HG02870 (cell line): ENCODE measurements around the gene HOXA6.

Source experiments
- ATAC-seq: cut with Tn5 transposase; IDR thresholded peaks from one replicate; pipeline ENCODE4 v1.9.1; 2021; ENCODE audit warnings: mild to moderate bottlenecking, moderate library complexity; ENCODE audit not compliant: unreplicated experiment

The HOXA6 gene

DNA sequence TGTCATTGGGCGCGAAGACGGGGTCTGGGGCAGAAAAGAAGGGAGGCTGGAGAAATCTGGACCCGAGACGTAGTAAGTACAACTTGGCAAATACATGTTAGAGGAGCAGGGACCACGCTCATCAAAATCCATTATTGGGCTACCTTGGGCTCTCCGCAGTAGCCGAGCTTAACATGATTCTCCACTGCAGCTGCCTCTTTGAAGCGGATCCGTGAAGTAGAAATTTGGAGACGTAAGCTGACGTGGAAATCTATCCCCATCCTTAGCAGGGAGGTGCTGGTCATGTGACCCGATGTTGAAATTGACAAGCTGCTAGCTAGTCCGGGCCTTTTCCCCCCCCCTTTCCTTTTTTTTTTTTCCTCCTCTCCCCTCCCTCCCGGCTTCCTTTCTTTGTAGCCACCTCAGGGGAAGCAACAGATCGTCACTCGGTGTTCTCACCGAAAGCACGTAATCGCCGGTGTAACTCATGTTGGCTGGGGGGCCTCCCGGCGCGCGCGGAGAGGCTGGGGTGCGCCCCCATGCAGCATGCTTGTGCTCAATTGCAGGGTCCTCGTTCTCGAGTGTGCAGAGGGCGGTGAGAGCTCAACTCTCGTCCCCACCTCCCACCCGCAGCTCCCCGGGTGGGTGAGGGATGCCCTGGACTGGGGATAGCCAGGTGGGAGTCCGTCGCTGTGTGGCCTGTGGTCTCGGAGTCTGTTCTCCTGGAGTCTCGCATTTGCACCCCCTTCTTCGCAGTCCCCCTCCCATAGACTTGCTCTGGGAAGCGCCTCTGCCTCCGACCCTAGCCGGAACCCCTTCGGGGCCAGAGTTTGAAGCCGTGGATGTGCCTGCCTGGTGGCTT is 37.7 kb upstream of the HOXA6 start, which contains the start of gene HOXA11:
Gene HOXA11 (minus strand): TSS at position 220 of the 841 bp plus-strand sequence. CDS start 88 bp downstream, at position 132.
- ATAC-seq: no peak

DNA sequence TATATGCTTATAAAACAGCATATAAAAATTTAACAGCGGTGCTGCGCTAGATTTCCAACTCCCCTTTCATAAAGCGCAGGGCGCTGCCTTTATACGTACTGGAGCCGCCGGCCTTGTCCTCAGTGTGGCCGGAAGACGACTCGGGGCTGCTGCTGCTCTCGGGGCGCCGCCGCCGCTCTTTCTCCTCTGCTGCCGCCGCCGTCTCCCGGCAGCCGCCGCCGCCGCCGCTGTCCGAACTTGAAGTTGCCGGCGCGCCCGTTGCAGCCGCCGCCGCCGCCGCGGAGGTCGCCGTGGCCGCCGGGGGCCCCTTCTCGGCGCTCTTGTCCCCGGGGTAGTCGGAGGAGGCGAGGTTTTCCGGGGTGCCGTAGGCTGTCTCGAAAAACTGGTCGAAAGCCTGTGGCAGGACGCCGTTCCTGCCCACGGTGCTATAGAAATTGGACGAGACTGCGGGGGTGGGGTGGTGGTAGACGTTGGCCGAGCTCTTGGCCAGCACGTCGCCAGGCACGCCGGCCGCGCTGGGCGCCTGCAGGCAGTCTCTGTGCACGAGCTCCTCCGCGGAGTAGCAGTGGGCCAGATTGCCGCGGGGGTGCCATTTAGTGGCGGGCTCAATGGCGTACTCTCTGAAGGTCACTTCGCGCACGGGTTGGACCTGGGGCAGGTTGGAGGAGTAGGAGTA is 36.9 kb upstream of the HOXA6 start:
- ATAC-seq: no peak

DNA sequence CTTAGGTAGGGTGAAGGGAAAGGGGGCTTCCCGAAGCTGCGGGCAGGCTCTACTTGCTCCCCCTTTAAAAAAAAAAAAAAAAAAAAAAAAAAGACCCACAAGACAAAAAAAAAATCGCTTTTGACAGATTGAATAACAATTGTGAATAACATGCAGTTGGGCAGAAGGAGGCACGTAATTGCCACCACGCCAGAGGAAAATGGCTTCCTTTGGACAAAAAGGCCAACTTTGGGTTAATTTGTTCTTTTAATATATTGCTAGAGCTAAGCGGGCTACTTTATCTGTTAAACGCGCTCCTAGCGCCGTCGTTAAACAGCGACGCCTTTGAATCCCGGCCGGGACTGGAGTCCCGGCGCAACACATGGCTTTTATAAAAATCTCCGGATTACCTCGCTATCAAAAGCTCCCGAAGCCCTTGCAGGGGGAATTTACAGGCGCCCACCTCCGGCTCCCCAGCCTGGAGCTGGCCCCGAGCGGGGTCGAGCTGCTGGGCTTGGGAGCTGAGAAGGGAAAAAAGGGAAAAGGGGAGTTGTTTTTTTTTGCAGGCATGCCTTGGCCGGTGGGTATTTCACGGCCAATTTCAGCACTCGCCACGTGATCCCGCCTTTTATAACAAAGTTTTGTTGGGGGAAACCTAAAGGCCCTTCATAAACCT is 36.2 kb upstream of the HOXA6 start:
- ATAC-seq: no peak

DNA sequence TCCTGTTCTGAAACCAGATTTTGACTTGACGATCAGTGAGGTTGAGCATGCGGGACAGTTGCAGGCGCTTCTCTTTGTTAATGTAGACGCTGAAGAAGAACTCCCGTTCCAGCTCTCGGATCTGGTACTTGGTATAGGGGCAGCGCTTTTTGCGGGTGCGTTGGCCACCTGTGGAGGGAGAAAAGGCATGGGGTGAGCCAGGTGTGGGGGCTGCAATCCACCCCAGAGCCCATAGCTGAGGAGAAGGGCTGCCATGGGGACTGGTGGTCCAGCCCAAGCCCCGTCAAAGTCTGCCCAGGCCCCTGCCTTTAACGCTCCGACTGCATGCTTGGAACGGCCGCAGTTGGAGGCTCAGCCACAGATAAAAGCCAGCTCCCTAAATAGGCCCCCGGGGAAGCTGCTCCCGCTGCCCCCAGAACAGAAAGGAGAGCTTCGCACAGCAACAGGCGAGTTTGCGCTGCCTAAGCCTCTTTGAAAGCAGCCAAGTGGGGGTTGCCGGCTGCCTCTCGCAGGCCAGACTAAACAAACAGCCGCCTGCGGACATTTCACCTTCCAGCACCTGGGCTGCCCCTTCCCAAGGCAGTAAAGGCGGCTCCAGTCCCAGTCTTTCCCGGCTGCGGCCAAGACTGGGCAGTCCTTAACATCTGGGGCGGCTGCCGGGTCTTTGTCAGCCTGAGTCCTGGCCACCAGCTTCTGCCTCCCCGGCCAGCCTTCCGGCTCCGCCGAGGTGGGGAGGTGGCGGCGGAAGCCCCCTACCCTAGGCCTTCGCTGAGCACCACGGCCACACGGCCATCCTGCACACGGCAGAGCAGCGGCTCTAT is 35.5 kb upstream of the HOXA6 start:
- ATAC-seq: no peak

DNA sequence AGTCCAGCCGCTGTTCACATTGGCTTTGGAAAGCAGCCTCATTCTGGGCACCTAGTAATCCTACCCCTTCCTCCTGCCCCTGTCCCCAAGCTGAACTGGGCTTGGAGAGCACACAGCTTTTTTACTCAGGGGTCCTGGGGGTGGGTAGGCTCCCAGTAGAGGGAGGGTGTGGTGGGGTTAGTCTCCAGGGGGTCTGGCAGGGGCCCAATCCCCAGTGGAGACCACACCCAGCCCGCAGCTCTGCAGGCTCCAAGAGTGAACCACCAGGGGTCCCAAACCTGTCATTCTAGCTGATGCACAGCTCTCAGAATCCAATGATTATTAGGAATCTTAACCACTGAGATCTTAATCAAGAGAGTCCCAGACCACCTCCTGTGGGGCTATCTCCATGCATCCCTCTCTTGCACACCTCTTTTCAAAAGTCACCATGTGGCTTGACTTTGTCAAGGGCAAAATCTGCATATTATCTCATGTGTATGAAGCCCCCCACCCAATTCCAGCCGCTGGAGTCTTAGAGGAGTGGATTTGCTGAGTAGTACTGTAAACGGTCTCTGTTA is 34.8 kb upstream of the HOXA6 start:
- no peak for ATAC-seq

DNA sequence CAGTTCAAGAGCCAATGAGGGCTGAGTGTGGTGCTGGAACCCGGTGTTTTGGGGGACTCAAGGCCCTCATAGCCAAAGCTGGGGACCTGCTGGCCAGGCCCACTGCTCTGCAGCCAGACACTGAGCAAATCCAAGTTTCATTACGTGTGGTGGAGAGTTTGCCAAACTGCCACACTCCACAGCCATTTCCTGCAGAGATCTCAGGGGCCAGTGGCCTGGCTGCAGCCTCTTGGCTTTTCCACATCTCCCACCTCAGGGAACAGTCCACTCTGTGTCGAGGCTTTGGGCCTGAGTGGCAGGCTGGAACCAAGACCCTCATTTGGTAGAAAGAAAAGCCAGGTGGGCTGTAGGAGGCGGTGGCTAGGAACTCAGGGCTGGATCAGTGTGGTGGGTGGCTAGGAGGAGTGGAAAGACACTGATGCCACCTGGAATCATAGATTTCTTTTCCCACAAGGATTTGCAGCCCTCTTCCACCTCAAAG is 34.3 kb upstream of the HOXA6 start:
- ATAC-seq: no peak

DNA sequence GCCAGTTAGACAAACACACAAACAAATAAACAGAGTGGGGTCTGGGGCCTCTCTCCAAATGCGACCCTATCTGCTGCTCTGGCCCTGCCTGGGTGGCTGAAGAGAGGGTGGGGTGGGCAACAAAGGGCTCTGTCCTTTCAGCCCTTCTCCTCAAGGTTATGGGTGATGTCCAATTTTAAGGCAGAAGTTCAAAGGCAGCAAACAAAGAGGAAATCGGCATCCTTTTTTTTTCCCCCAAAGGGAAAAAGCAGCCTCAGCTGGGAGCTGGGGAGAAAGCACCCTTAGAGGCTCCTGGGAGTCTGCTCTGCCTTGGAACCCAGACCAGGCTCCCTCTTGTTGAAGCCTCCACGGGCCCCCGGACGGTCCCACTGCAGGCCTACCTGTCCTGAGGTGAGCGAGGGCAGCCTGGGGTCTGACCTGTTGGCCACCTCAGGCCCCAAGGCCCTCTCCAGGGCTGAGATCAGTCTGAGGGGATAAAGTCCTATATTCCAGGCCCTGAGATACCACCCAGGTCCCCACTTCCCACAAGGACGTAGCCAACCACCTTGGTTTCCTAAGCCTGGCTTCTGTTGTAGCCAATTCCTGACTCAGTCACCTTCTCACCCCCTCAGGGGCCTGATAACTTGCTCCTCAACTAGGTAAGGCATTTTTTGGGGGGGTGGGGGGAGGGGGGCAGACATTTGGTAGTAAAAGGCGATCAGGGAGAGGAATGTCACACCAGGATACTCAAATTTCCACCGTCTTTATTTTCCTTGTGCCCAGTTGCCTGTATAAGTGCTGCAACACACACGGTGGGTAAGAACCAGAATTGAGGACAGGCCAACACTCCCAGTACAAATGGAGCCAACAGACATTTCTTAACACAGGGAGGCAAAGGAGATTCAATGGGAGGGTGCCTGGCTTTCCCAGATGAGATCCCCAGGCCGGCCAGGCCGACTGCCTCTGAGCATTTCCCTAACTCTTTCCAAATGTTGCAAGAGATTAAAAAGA is 33.2 kb upstream of the HOXA6 start:
- no peak for ATAC-seq

DNA sequence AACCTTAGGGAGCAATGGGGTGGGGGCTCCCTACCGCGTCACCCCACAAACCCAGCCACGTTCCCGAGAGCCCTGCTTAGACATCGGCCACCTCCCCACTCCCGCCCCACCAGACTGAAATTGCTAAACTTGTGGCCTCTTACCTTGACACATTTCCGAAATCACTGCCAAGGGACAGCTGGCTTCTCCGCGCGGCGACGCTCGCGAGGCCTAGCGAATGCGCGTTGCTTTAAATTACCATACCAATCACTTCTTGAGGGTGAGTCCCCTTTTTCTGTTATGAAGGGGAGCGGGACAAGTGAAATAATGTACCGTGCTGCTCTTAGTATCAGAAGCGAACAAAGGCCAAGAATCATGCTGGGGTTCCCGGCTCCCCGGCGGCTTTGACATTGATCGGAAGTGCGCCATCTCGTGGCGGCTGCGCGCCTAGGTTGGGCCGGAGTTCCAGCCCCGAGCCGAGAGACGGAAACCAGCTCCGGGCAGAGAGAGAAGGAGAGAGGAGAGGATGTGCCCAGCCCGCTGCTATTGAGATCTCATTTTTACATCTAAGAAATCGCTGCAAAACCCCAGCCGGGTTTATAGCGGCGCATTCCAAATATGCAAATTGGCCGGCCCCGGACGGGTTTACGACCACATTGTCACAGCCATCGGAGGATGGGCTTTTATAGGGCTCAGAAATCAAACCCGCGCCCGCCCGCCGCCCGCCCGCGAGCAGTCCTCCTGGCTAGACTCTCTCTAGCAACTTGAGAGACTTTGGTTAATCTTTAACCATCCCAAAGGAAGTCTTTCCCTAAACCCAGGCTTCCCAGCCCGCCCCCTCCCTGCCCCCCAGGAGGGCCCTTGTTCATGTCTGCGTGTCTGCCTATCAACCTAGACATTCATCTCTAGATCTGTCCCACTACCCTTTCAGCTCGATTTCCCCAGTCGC is 32.2 kb upstream of the HOXA6 start:
- no peak for ATAC-seq

DNA sequence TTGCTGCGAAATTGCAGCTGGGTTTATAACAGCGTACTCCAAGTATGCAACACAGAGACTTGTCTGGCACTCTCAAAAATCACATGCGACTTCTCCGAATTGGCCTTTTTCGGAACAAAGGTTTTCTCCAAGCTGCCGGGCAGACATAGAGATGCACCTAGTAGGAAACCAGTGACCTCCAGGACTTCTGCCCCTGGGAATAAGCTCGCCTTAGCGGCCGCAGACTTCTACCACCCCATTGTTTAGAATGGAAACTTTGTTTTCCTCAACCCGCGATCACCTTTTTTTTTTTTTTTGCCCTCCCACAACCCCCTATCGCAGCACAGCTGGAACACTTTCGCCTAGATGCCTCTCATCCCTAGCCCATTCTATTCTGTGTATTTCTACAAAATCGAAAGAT is 31.5 kb upstream of the HOXA6 start:
- no peak for ATAC-seq

DNA sequence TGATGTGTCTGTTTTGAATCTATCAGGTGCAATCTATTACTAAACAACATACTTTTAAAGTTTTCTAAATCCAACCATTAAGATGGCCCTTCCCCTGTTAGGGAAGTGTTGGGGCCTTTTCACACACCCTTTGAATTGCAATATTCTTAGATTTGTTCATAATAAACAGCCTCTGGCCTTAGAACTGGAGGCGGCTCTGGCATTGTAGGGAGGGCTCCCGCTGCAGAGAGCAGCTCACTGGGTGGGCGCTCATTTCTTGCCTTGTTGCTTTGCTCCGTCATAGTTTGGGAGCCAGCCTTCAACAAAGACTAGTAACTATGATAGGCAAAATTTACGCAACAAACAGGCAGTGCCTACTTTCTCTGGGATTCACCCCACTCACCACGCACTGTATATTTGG is 30.8 kb upstream of the HOXA6 start:
- no peak for ATAC-seq

DNA sequence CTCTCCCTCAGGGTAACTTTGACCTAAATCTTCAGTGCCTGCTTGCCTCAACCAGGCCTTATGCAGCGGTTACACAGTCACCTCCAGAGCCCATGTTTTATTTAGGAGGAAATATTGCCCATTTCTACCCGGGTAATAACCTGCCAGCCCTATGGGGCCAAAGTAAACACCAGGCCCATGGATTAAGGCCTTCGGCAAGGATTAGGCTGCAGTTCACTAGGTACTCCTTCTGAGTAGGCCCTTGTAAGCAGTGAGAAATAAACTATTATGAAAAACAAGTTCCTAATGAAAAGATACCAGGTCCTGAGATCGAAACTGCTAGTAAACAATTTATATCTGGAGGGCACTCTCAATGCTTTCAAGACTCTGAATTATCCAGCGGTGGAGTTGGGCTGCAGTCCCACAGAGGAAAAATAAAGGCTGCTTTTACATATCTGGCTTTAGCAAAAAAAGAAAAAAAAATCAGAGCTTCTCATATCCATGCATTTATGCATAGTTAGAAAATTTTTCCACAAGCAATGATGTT is 30.3 kb upstream of the HOXA6 start:
- ATAC-seq: no peak

DNA sequence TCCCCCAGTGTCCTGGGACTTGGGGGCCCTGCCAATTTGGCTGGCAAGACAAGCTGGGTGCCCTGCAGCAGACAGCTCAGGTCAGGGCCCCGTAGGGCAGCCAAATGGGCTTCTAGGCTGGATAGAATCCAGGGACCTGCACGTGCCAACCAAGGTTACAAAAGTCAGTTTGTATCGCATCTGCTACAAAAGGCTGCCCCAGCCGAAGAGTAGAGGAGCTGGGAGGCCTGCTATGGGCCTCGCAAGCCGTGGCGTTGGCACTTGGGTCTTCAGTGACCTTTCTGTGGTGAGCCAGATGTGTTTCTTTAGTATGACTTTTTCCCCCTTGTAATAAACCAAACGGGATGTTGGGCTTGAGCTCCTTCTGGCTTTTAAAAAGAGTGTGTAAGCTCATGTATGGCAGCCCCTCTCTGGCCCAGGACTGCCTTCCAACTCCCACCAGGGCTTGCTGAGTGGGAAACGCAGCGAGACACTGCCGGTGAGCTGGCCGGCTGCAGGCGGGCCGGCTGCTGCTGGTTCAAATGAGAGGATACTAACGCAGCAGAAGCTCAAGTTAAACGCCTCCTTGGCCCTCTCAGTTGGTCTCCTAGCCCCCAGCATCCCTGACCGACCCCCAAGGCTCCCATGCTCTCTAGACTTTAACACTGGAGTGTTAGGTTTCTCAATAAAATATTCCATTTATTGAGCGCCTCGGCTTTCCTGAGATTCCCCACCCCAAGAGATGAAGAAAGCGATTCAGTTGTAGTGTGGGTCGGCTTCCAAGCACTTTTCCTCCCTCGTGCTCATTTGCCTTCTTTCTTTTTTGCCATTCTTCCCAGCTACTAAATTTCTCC is 29.6 kb upstream of the HOXA6 start:
- ATAC-seq: no peak

DNA sequence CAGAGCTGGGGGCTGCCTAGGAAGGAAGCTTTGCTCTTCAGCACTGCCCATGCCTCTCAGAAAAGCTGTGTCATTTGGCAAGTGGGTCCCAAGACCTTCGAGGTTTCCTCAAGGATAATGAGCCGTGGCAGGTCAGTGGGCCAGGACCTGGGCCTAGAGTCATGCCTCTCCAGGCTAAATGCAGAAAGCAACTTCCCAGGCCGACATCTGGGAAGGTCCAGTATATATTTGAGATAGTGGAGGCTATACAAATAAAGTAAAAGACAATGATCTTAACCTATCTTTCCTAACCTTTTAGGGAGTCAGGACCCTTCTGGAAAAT is 28.9 kb upstream of the HOXA6 start:
- no peak for ATAC-seq

DNA sequence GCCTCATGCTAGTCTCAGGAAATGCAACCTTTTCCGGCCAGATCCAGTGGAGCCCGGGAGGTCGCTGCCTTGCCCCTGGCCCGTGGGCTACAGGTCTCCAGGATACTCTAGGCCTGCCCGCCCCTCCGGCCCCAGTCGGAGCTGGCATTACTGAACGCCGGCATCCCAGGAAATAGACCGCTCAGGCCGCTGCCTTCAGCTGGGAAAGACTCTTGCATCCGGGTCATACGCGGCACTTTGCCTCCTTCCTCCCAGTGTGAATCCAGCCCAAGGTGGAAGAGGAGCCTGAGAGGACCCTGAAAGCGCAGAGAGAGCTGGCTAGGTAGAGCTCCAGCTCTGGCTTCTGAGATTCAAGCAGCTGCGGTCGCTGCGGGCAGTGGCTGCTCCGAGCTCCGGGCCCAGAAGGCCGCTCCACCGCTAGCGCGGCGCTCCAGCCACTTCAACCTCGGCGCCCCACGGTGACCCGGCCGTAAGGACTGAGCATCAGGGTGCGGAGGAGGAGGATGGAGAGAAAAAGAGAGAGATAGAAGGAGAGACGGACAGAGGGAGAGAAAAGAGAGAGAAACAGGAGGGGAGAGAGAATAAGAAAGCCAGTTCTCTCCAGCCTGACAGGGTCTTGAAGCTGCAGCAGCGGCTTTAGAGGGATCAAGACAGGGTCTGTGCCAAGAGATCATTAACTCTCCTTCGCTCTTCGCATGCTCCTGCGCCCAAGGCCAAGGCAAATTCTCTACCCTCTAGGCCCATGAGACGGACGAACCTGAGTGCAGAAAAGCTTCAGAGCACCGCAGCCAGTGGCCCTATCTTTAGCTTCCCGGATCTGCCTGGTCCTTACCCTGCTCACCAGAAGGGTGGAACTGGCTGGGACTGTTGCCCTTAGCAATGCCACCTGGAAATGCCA is 28.3 kb upstream of the HOXA6 start:
- no peak for ATAC-seq

DNA sequence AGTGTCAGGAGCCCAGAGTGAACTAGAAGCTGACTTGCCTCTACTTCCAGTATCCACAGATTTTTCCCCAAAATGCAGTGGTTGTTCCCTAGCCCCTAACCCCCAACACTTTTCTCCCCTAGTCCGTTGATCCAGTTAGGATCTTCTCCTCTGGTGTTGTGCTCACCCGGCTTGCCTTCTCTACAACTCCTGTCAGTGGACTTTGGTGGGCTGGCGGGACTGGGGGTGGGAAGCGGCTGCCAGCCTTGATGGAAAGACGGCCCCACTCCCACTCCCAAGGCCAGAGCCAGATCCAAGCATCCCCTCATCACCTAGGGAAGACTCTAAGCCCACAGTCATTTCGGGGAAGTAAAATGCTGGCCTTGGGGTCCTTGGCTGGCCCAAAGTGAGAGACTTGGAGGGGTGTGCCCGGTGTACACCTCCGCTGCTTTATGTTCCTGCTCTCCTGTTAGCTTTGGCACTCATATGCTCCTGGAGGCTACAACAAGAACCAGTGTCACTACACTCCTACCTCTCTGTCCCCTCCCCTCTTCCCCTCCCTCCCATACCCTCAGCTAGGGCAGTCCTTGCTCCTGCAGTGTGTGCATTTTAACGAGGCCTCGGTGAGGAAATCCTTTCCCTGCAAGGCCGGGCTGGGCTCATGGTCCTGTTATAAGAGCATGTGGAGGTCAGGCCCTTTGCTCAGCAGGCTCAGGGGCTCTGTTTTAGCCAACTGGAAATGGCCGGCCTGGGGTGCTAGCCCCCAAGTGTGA is 27.5 kb upstream of the HOXA6 start:
- no peak for ATAC-seq
